ENCODE results near the gene MED16. TPM values are rescaled to one million over a fixed set of nuclear protein-coding genes. Genes with fewer than 3 reads are reported as not detected.
A peak's percentile ranks its signal among the peaks of the same experiment; 100 is the strongest.

Gene MED16
- total and polyA plus RNA-seq, 10 of the 15 experiments (the other 5 are each of a cell fraction or from before 2014, with no cell fraction given), result 0.56 to 51.1 (median 13.6) TPM

GRCh38 chr19:869245-870177 is 23.5 kb downstream of the MED16 start:
- WGBS (ENCODE audit: insufficient coverage, insufficient replicate concordance, low lambda C conversion rate, missing lambda C conversion rate), result 84% methylated on average over 26 of the region's 29 CpGs
- no peak overlapping the region for H3K4me2 ChIP-seq (ENCODE audit: control insufficient read depth, insufficient read depth)

DNA sequence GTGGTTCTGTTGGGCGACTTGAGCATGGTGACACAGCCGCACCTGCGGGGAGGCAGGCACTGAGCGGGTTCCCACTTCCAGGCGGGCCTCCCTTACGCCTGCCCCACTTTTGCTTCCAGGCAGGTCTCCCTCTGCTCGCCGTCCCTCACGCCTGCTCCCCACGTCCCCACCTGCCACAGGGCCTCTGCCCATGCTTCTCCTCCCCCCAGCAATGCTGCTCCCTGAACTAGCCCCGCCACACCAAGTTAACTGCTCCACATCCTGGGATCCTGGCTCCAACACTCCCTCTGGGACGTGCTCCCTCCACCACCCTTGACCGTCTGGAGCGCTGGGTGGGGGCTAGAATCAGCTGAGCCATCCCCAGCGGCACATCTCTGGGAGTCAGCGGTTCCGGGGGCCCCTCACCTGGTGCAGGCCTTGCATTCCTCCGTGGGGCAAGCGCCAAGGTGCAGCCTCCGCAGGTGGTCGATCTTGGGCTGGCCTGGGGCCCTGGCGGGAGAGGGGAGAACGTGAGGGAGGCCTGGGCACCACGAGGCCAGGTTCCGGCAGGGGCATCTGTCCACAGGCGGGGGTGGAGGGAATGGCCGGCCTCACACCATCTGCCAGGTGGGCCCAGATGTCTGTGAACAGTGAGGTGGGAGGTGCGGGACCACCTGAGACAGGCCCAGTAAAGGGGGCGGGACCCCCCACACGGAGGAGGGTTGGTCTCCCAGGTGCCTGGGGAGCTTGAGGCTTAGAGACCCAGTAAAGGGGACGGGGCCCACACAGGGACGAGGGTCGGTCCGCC is 24.3 kb downstream of the MED16 start:
- RAD21 ChIA-PET (ENCODE audit: unreplicated experiment), result no interaction called here

More at GRCh38 chr19:869245-870177, 23.5 kb downstream of the MED16 start:
- no peak for TF ChIP-seq ZNF207 (IDR thresholded peaks at IDR 0.05; ENCODE audit: borderline replicate concordance)
- POLR2A ChIA-PET, result no interaction called here
- SMC1A ChIA-PET (ENCODE audit: uncharacterized antibody, unreplicated experiment), result no interaction called here
- DNase-seq (ENCODE audit: low read depth, low spot score) (no peak), FAIRE-seq (no peak), ATAC-seq (no peak)
- intact Hi-C loops (cut with micrococcal nuclease; ENCODE audit: unreplicated experiment) (no loop called here), in situ Hi-C loops (cut with MboI) (no loop called here)
- Histone ChIP-seq H3K36me3 (ENCODE audit: control insufficient read depth in 2 of 2, insufficient read depth in 2 of 2, low read length in 1 of 2) (no peaks in the 10 kb centered on the region; a peak in 1 of 4 replicates), H3K79me2 (ENCODE audit: control insufficient read depth, insufficient read depth, low read length) (no peaks in the 10 kb centered on the region), H3K9me3 (replicated peaks; ENCODE audit: control insufficient read depth, insufficient read depth, low read length) (no peaks in the 10 kb centered on the region), H3K27ac (ENCODE audit: control insufficient read depth, insufficient read depth) (no peak overlapping the region), H4K20me1 (ENCODE audit: control insufficient read depth, insufficient read depth) (no peaks in the 10 kb centered on the region), H2AFZ (ENCODE audit: control insufficient read depth, low read depth, low read length) (no peak overlapping the region), H3K4me3 (no peak overlapping the region), H3K4me1 (ENCODE audit: control insufficient read depth, insufficient read depth, low read length) (no peaks in the 10 kb centered on the region), H3K9ac (ENCODE audit: control insufficient read depth, insufficient read depth, low read length) (no peak overlapping the region), H3K27me3 (replicated peaks in 1 of 2; ENCODE audit: control insufficient read depth in 2 of 2, insufficient read depth in 2 of 2, low read length in 1 of 2) (no peaks in the 10 kb centered on the region)
- BruUV-seq (replicated peaks), result no TSS peak
- RAD21 ChIA-PET (ENCODE audit: unreplicated experiment), result no interaction called here
- CTCF ChIA-PET, result interaction anchor here (0.7 kb wide), 1 partner anchor 66 kb away, joined by 3 read pairs; no protein-coding TSS in a partner anchor

More for the DNA sequence above, 24.3 kb downstream of the MED16 start:
- Histone ChIP-seq H4K20me1 (ENCODE audit: control insufficient read depth, insufficient read depth) (no peaks in the 10 kb centered on the region), H3K9me3 (replicated peaks; ENCODE audit: control insufficient read depth, insufficient read depth, low read length) (no peaks in the 10 kb centered on the region), H3K4me1 (ENCODE audit: control insufficient read depth, insufficient read depth, low read length) (no peaks in the 10 kb centered on the region), H3K9ac (ENCODE audit: control insufficient read depth, insufficient read depth, low read length) (no peak overlapping the region), H3K27ac (ENCODE audit: control insufficient read depth, insufficient read depth) (no peak overlapping the region), H3K79me2 (ENCODE audit: control insufficient read depth, insufficient read depth, low read length) (no peaks in the 10 kb centered on the region), H3K4me3 (no peak overlapping the region), H3K36me3 (ENCODE audit: control insufficient read depth in 2 of 2, insufficient read depth in 2 of 2, low read length in 1 of 2) (no peaks in the 10 kb centered on the region; a peak in 1 of 4 replicates), H3K4me2 (ENCODE audit: control insufficient read depth, insufficient read depth) (no peak overlapping the region), H3K27me3 (replicated peaks in 1 of 2; ENCODE audit: control insufficient read depth in 2 of 2, insufficient read depth in 2 of 2, low read length in 1 of 2) (no peaks in the 10 kb centered on the region), H2AFZ (ENCODE audit: control insufficient read depth, low read depth, low read length) (no peak overlapping the region)
- ATAC-seq (no peak), FAIRE-seq (no peak), DNase-seq (ENCODE audit: low read depth, low spot score) (no peak)
- TF ChIP-seq YY1 (IDR thresholded peaks at IDR 0.05; ENCODE audit: low read depth, low read length) (no peak), POLR2A (IDR thresholded peaks at IDR 0.05; ENCODE audit: low read depth, low read length) (peak; percentile 14; the same call in 1 of the 2 replicates)
- no TSS peak for BruUV-seq (replicated peaks)
- ChIA-PET SMC1A (ENCODE audit: uncharacterized antibody, unreplicated experiment) (no interaction called here), CTCF (no interaction called here), POLR2A (no interaction called here)
- WGBS (ENCODE audit: insufficient coverage, insufficient replicate concordance, low lambda C conversion rate, missing lambda C conversion rate), result 93% methylated on average over 26 of the region's 34 CpGs
- in situ Hi-C loops (cut with MboI), result no loop called here
- intact Hi-C loops (cut with micrococcal nuclease; ENCODE audit: unreplicated experiment), result no loop called here
